Activated naive CD4-positive, alpha-beta T cell treated with anti-CD3 and anti-CD28 coated beads, Interleukin-2, amount 50 U/mL, for 24 hours (primary cell): ENCODE results near the gene TSPAN15.

ENCODE experiments used
- H3K27ac Mint-ChIP-seq: one replicate; pipeline ENCODE4 v1.8.0; 2021; ENCODE audit warnings: mild to moderate bottlenecking, mixed read lengths
- H3K27me3 Mint-ChIP-seq: one replicate; pipeline ENCODE4 v1.8.0; 2021; ENCODE audit warnings: mixed read lengths
- H3K36me3 Mint-ChIP-seq: one replicate; pipeline ENCODE4 v1.8.0; 2021; ENCODE audit warnings: mixed read lengths
- H3K4me1 Mint-ChIP-seq: one replicate; pipeline ENCODE4 v1.8.0; 2021; ENCODE audit warnings: mixed read lengths
- H3K4me3 Mint-ChIP-seq: one replicate; pipeline ENCODE4 v1.8.0; 2021; ENCODE audit warnings: mild to moderate bottlenecking, mixed read lengths
- H3K9me3 Mint-ChIP-seq: one replicate; pipeline ENCODE4 v1.8.0; 2021; ENCODE audit warnings: mixed read lengths

TSPAN15 gene

DNA sequence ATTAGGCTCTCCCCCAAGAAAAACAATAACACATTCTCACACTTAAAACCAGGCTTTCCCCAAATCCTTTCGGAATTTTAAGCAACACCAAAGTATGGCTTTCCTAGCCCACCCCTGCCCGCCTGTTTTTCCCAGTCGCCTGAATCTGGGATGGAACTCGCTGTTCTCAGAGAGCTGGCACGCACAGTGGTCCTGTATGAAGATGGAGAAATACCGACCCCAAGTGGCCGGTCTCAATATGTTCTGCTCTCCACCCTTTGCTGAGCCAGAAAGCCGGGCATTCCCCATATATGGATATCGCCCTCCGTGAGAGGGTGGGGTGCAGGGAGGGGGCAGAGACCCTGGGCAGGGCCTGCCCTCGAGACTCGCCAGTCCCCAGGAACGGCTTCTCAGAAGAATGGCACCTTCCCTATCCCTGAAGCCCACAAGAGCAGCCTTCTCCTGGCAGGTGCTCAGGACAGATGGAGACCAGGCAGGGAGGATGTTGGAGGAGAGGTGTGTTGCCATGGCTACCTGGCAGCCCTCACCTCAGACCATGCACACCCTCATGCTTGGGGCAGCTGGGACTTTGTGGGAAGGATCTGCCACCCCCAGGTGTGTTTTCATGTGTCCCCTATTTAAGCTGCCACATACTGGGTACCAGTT, 37.9 kb upstream of the TSPAN15 start:
- no peak overlapping the region for H3K27ac Mint-ChIP-seq
- H3K27me3 Mint-ChIP-seq, result no peaks in the 10 kb centered on the region
- no peak overlapping the region for H3K4me3 Mint-ChIP-seq
- H3K9me3 Mint-ChIP-seq, result no peaks in the 10 kb centered on the region
- peaks cover 11% of the 10 kb centered on the region for H3K4me1 Mint-ChIP-seq
- H3K36me3 Mint-ChIP-seq, result no peaks in the 10 kb centered on the region

DNA sequence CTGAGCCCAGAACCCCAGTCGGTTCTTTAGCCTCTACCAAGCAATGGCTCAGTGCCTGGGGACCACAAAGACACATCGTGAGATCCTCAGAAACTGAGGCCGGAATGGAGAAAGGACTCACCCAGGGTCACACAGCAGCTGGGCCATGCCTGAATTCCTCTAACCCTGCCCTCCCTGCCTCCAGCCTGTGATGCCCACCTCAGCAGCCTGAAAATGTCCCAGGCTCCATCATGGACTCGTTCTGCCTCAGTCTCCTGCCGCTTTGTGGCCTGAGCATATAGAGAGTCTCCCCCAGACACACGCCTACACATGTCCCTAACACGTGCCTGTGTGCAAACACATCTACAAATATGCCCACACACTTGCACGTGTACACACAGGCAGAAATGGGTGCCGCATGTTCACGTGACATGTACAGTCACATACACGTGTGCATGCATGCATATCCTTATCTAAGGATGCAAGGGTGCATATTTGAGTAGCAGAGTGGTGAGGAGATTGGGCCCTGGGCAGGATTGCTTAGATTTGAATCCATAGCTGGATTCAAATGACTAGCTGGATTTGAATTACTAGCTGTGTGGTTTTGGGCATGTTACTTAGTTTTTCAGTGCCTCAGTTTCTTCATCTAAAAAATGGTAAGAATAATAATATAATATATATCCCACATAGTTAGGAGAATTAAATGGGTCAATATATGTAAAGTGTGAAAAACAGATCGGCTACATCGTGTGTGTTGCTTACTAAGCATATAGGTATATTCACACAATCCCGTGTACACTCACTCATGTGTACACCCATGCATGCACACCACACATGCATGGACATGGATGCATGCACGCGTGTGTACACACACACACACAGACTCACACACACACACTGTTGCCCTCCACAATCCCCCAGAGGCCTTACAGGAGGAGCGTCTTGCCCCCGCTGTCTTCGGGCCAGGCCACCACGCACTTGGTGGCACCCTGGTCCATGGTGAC, 36.9 kb upstream of the TSPAN15 start:
- H3K27ac Mint-ChIP-seq, result no peak overlapping the region
- H3K4me3 Mint-ChIP-seq, result no peak overlapping the region
- no peaks in the 10 kb centered on the region for H3K9me3 Mint-ChIP-seq
- H3K36me3 Mint-ChIP-seq, result no peaks in the 10 kb centered on the region
- peaks cover 2% of the 10 kb centered on the region for H3K4me1 Mint-ChIP-seq
- H3K27me3 Mint-ChIP-seq, result no peaks in the 10 kb centered on the region

DNA sequence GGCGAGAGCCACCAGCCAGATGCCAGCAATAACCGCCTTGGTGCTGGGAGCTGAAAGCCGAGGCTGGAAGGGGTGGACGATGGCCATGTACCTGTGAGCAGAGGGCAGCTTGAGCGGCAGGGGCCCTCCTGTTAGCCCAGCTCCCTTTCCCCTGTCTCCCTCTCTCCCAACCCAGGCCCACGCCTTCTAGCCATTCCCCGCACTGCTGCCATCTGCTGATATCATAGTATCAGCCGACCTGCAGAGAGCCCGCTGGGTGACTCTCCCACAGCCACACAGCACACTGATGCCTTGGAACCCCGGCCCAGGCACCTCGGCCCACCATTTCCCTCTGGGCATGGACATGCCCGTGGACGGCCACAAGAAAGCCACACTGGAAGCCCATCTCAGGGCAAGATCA, 36.2 kb upstream of the TSPAN15 start:
- no peaks in the 10 kb centered on the region for H3K4me1 Mint-ChIP-seq
- no peak overlapping the region for H3K4me3 Mint-ChIP-seq
- no peaks in the 10 kb centered on the region for H3K27me3 Mint-ChIP-seq
- H3K9me3 Mint-ChIP-seq, result no peaks in the 10 kb centered on the region
- no peak overlapping the region for H3K27ac Mint-ChIP-seq
- no peaks in the 10 kb centered on the region for H3K36me3 Mint-ChIP-seq

DNA sequence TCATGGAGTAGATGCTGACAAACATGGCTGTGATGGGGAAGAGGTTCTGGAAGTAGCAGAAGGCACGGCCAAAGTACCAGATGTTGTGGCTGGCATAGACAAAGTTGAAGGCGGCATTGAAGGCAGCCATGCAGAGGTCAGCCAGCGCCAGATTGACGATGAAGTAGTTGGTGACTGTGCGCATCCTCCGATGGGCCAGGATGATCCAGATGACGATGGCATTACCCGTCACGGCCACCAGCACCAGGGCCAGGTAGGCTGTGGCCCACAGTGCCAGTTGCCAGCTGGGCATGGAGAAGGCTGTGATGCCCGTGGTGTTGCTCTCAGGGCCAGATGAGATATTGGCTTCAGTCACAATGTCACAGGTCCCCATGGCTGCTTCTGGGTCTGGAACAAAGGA, 35.3 kb upstream of the TSPAN15 start:
- Mint-ChIP-seq H3K9me3 (no peaks in the 10 kb centered on the region), H3K4me3 (no peak overlapping the region), H3K27me3 (no peaks in the 10 kb centered on the region), H3K4me1 (no peaks in the 10 kb centered on the region), H3K27ac (no peak overlapping the region), H3K36me3 (no peaks in the 10 kb centered on the region)

DNA sequence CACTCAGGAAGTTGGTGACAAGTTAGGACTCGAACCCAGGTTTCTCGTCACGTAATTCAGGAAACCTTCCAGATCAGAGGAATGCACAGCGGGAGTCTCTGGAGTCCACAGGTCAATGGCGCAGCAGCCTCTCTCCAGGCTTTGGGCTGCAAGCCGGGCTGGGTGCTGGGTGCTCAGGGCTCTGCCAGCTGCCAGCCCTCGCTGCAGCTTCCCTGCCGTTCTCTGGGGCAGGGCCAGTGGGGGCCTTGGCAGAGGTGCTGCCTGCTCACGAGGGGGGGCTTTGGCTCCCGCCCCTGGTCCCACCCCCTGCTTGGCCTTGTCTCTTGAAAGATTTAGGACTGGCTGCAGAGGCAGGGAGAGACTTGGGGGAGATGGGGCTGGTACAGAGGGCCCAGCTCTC, 34.6 kb upstream of the TSPAN15 start, which contains the start of gene TACR2:
TACR2 (minus strand) TSS at position 224 of the 400 bp plus-strand sequence. CDS start 595 bp downstream, outside the sequence.
- H3K27ac Mint-ChIP-seq, result no peak within 1 kb of the TSS
- H3K4me3 Mint-ChIP-seq, result no peak within 1 kb of the TSS
- H3K9me3 Mint-ChIP-seq, result no peaks in the 10 kb centered on the region
- H3K4me1 Mint-ChIP-seq, result peaks cover under 1% of the 10 kb centered on the region
- no peaks in the 10 kb centered on the region for H3K36me3 Mint-ChIP-seq
- H3K27me3 Mint-ChIP-seq, result no peaks in the 10 kb centered on the region

DNA sequence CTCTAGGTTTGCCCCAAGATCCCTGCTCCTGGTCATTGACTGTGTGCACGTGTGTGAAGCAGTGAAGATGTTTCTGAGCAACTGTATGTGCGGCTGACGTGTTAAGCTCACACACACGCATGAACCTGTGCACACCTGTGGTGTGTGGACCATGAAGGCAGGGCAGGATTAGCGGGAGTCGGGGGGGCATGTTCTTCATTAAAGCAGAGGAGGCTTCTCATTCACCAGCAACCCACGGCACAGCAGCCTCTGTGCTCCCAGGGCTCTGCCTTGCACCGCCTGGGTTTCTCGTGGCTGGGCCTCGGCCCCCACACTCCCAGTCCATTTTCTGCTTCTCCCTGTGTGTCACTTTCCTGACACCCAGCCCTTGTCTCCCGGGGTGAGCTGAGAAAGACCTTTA, 33.7 kb upstream of the TSPAN15 start:
- H3K9me3 Mint-ChIP-seq, result no peaks in the 10 kb centered on the region
- no peaks in the 10 kb centered on the region for H3K27me3 Mint-ChIP-seq
- H3K4me1 Mint-ChIP-seq, result peaks cover 7% of the 10 kb centered on the region
- no peak overlapping the region for H3K27ac Mint-ChIP-seq
- H3K4me3 Mint-ChIP-seq, result no peak overlapping the region
- H3K36me3 Mint-ChIP-seq, result no peaks in the 10 kb centered on the region

DNA sequence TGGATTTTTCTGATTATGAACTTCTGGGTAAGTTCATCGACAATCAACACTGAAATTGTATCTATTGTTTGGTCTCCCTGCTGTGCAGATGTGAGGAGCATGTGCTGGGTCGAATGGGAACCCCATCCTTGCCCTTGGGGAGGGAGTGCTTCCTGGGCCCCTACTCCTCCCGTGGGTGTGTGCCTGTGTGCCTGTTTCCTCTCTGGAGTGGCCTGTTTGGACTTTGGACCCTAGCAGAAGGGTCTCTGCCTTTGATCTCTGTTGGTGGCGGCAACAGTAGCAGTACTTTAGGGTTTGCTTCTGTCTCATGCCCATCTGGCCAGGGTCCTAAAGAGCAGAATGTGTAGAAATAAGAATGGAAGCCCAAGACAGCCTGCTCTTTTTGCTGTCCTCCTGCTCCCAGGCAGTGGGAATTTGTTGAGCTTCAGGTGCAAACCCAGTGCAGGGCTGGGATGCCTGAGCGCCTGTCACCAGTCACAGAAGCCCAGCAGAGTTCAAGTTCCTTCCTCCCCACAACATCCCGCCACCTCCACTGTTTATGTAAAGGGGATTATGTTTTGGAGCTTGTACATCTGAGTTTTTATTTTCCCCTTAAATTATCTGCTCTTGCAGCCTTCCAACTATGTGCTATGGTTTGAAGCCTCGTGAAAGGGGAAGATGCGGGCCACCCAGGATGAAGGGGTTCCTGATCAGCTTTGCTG, 33.1 kb upstream of the TSPAN15 start:
- Mint-ChIP-seq H3K9me3 (no peaks in the 10 kb centered on the region), H3K36me3 (no peaks in the 10 kb centered on the region), H3K27me3 (no peaks in the 10 kb centered on the region), H3K4me3 (no peak overlapping the region), H3K27ac (no peak overlapping the region), H3K4me1 (peaks cover 10% of the 10 kb centered on the region)

DNA sequence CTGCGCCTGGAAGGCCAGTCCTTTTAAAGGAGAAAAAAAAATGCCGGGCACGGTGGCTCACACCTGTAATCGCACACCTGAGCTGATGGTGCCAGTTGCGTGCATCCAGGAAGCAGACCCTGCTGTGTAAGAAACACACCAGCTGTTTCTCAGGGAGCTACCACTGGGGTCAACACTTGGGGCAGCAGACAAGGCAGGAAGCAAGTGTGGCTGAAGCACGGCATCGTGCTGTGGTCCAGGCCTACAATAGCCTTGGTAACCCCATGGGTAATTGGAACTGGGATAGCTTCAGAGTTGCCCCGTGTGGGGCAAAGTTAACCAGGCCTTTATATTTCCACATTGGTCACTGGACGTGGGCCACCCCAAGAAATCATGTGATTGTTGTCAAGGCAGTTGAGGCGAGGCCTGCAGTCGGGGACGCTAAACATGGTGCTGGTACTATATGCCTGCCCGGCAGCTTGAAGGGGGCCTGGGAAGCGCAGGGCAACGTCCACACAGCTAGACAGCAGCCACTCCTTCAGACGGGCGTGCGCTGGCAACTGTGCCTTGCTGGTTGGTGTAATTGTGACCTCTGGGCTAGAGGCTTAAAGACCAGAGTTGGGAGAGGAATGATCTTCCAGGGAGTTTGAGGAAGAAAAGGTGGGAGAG, 32.0 kb upstream of the TSPAN15 start:
- Mint-ChIP-seq H3K4me1 (peaks cover 18% of the 10 kb centered on the region), H3K27ac (peak overlapping the region; percentile 36), H3K27me3 (no peaks in the 10 kb centered on the region), H3K36me3 (no peaks in the 10 kb centered on the region), H3K4me3 (no peak overlapping the region), H3K9me3 (no peaks in the 10 kb centered on the region)

DNA sequence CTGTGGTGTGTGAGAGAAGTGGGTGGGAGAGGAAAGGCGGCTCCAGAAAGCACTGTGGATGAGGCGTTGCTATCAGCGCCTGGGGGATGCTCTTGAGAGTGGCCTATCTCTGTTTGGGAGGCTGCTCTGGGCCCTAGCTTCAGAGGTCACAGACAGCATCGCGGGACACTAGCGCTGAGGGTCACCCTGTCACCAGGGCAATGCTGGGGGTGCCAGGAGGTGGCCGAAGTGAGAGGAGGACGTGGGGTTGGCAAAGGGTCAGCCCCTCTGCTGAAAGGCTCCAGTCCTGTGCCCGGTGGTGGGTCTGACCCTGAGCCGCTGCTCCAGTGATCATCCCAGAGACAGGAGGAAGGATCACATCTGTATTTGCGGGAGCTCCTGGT, 31.5 kb upstream of the TSPAN15 start:
- H3K27me3 Mint-ChIP-seq, result no peaks in the 10 kb centered on the region
- no peak overlapping the region for H3K4me3 Mint-ChIP-seq
- peak overlapping the region; percentile 36 for H3K27ac Mint-ChIP-seq
- H3K36me3 Mint-ChIP-seq, result no peaks in the 10 kb centered on the region
- no peaks in the 10 kb centered on the region for H3K9me3 Mint-ChIP-seq
- peaks cover 21% of the 10 kb centered on the region for H3K4me1 Mint-ChIP-seq

DNA sequence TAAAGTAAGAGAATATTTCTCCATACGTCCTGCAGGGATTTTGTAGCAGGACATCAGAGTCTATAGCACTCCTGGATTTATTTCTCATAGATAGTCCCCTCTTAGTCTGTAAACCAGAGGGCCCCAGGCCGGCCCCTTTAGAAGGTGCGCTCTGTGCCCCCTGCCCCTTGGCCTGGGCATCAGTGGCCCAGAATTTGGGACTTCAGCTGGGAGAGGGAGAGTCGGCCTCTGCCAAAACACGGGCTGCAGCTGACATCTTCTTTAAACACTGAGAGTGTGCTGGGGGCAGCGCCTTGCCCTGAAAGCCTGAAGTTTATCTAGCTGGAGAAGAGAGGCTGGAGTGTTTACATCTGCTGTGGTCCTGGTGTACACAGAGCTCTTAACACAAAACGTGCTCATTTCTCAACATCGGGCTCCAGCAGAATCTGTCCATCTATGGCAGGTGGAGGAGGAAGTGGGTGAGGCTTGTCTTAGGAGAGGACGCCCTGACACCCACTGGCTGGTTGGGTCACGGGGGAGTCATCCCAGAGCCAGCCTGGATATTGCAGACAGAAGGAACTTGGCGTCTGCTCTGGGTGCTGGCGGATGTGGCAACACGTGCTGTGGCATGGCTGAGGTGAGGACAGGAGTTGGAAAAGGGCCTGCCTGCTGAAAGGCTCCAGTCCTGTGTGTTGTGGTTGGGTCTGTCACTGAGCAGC, 29.5 kb upstream of the TSPAN15 start:
- H3K27me3 Mint-ChIP-seq, result no peaks in the 10 kb centered on the region

DNA sequence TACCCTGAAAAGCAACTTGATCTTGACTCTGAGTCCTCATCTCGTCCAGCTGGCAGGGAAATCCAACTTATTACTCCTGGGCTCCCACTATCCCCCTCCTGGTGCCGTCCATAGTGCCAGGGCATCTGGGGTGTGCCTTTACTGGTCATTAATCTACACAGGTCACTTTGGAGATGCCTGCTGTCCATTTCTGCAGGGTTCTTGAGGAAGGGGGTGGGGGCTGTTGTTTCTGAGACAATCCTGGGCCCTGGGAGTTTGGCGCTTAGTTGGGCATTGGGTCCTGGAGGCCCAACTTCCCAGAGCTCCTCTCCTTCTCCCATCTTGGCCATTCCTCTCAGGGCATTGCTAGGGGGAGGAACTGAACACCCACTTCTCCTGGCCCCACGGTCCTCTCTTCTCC, 28.6 kb upstream of the TSPAN15 start:
- Mint-ChIP-seq H3K36me3 (no peaks in the 10 kb centered on the region), H3K27ac (no peak overlapping the region), H3K27me3 (no peaks in the 10 kb centered on the region), H3K9me3 (no peaks in the 10 kb centered on the region), H3K4me3 (no peak overlapping the region), H3K4me1 (peaks cover 48% of the 10 kb centered on the region)

More for the DNA sequence above, 29.5 kb upstream of the TSPAN15 start:
- Mint-ChIP-seq H3K4me1 (peaks cover 42% of the 10 kb centered on the region), H3K27ac (peak overlapping the region; percentile 2), H3K9me3 (no peaks in the 10 kb centered on the region), H3K4me3 (no peak overlapping the region), H3K36me3 (no peaks in the 10 kb centered on the region)

DNA sequence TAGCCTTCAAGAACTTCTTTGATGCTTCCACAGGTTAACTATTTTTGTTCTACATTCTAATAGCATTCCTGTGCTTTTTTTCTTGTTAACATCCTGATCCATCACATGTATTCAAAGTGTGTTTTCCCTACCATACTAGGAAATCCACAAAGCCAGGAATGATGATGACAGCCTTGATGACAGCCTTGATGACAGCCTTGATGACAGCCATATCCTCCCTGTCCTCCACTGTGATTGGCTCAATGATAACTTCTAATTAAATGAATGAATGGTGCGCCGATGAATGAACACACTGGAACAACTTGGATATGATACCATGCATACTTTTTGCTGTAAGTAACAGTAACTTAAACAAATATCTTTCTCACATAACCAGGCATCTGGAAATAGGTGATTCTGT, 26.2 kb upstream of the TSPAN15 start:
- Mint-ChIP-seq H3K36me3 (no peaks in the 10 kb centered on the region), H3K4me1 (peaks cover 54% of the 10 kb centered on the region), H3K27me3 (no peaks in the 10 kb centered on the region), H3K9me3 (no peaks in the 10 kb centered on the region), H3K4me3 (no peak overlapping the region), H3K27ac (peak overlapping the region; percentile 23)

DNA sequence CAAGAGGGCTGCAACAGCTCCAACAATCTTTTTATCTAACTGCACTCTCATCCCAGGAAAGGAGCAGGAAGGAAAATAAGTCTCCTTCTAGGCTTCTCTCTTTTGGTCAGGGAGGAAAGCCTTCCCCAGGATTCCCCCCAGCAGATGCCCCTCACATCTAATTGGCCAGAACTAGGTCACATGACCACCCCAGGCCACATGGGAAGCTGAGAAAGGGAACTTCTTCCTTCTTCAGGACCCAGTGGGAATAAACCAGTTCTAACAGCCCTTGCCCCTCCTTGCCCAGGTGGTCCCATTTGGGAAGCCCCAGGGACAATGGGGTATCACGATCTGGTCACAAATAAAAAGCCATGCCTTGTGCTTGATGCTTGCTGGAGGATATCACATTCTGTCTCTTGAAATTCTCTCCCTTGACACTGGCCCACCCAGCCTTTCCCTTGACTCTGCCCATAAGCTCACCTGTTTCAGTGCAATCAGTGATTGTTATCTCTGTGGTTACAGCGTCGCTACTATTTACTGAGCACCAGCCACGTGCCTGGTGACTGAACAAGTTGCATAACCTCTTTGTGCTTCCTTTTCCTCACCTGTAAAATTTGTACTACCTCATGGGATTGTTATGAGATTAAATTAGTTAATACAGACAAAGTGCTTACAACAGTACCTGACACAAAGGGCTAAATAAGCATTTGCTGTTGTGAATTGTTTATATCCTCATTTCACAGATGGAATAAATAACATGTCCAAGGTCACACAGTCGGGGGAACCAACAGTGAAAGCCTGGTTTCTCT, 25.6 kb upstream of the TSPAN15 start:
- H3K4me3 Mint-ChIP-seq, result no peak overlapping the region
- H3K4me1 Mint-ChIP-seq, result peaks cover 54% of the 10 kb centered on the region
- no peaks in the 10 kb centered on the region for H3K36me3 Mint-ChIP-seq
- no peaks in the 10 kb centered on the region for H3K27me3 Mint-ChIP-seq
- H3K27ac Mint-ChIP-seq, result peak overlapping the region; percentile 44
- no peaks in the 10 kb centered on the region for H3K9me3 Mint-ChIP-seq

DNA sequence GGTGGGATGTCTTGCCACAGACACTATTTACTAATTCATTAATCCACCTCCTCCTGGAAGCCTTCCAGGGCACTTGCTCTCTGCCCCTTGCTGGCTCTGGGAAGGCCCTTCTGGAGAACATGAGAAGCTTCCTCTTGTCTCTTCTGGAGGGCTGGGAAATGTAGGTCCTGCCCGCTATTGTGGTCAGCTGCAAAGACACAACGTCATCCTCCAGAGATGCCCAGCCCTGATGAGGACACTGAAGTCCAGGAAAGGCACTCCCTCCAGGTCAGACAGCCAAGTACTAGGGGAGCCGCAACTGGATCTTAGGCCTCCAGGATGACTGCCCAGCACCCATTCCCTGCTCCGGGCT, 24.9 kb upstream of the TSPAN15 start:
- peaks cover 54% of the 10 kb centered on the region for H3K4me1 Mint-ChIP-seq
- no peaks in the 10 kb centered on the region for H3K36me3 Mint-ChIP-seq
- H3K9me3 Mint-ChIP-seq, result no peaks in the 10 kb centered on the region
- H3K27me3 Mint-ChIP-seq, result no peaks in the 10 kb centered on the region
- no peak overlapping the region for H3K4me3 Mint-ChIP-seq
- no peak overlapping the region for H3K27ac Mint-ChIP-seq
